UCSD-AML1 (cell line): ENCODE data around the gene UPB1.
"Not testable (repeated sequence)": the region's sequence is repeated elsewhere in the genome, so short reads cannot be mapped to it uniquely, and the experiment has no call there.

Source experiments
- DNase-seq: peaks from one replicate; lab custom pipeline; 2025; ENCODE audit not compliant: unreplicated experiment; lab: John Stamatoyannopoulos, UW

The UPB1 gene

DNA sequence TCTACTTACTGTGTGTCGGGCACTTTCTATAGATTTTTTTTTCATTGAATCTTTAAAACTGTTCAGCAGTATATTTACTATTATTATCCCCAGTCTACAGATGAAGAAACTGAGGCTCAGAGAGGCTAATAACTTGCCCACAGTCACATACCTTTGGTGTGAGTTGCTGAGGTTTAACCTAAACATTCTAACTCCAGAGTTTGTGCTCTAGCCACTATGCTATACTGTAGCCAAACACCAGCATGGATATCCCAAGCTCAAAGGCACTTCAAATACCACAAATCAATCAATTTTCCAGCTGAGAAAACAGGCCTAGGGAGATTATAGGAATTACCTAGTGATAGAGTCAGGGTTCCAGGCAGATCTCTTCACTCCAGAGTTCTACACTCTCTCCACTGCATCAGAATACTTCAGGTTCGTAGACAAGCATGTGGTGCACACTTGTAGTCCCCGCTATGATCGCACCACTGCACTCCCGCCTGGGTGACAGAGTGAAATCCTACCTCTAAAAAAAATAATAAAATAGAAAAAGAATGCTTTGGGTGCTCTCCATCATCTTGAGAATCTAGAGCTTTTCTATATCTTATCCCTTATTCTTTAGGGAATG, 20.4 kb upstream of the UPB1 start:
- no peak for DNase-seq

GRCh38 chr22:24481641-24482040, 13.5 kb upstream of the UPB1 start:
- DNase-seq = no peak

DNA sequence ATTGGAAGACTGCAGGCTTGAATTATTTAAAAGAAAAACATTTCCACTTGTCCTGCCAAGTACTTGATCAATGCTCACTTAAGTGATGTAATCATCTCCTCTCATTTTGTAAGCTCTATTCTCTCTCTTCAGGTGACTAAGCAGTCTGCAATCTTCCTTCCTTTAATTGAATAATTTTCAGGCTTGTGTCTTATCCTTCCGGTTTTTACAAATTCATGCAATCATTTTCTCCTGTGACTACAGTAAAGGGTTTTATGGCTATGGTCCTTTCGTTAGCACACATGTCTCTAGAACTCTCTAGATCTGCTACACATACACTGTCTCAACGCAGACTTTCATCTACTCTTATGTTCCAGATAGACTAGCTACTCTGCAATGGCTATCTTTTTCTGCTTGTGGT, 12.6 kb upstream of the UPB1 start:
- DNase-seq = no peak

DNA sequence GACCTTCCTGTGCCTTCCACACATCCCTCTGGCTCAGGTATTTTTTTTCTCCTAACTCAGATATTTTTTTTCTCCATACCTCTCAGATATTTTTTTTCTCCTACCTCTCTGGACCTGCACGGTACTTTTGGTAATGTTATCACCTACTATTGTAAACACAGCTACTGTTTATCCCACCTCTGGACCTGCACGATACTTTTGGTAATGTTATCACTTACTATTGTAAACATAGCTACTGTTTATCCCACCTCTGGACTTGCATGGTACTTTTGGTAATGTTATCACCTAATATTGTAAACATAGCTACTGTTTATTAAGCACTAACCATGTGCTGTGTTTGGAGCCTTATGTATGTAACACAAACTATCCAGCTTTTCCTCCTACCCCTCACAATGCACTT, 12.1 kb upstream of the UPB1 start:
- no peak for DNase-seq

DNA sequence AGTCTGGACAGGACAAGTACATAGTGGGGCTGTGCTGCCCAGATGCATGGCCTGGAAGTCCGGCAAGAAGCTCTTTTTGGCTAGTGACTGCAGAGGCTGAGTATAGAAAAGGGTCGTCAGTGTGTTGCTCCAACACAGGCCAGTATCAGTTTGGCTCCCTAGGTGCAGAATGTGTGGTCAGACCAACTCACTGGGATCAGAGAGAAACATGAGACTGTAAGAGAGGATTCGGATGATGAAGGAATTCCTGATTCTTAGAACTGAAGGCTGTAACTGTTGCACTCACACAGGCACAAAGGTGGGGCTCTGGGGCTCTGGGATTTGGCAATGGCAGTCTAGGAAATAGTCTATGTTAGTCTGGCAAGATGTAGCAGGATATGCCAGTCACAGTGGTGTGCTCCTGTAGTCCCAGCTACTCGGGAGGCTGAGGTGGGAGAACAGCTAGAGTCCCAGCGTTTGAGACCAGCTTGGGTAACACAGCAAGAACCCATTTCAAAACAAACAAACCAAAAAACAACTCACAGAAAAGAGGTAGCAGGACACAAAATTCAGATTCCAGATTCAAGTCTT, 11.1 kb upstream of the UPB1 start:
- no peak for DNase-seq

- DNase-seq = no peak
Observed at GRCh38 chr22:24485170-24485569, 10.0 kb upstream of the UPB1 start.

GRCh38 chr22:24485608-24486007, 9.5 kb upstream of the UPB1 start:
- no peak for DNase-seq

GRCh38 chr22:24486501-24486921, 8.6 kb upstream of the UPB1 start:
- DNase-seq = no peak

DNA sequence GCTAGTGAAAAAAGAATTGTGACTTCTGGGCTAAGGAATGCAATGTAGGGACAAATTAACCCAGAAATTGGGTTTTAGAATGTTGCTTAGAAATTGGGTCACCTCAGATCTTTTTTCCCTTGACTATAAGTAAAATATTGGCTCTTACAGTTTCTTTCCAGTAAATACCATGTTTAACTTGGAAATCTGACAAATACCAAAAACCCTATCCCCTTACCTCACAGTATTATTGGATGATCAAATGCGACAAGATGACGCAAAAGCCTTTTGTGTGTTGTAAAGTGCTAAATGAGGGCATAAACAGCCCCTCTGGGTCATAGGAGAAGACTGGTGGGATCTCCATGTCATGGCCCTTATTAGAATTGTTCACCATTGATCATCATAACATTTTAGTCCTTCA, 6.1 kb upstream of the UPB1 start:
- DNase-seq = no peak

GRCh38 chr22:24489434-24489833, 5.7 kb upstream of the UPB1 start:
- DNase-seq = not testable (repeated sequence)

DNA sequence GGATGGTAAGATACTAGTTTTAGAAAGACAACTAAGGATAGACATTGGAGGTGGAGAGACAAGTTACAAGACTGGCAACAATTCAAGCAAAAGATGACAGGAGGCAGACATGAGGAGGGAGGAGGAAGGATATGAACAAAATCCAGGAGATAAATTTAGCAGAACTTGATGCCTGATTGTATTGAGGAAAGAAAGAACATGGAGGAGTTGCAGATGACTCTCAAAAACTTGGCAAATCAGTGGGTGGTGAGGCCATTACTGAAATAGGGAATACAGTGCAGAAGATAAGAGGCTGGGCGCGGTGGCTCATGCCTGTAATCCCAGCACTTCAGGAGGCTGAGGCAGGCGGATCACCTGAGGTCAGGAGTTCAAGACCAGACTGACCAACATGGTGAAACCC, 2.7 kb upstream of the UPB1 start:
- DNase-seq = no peak

DNA sequence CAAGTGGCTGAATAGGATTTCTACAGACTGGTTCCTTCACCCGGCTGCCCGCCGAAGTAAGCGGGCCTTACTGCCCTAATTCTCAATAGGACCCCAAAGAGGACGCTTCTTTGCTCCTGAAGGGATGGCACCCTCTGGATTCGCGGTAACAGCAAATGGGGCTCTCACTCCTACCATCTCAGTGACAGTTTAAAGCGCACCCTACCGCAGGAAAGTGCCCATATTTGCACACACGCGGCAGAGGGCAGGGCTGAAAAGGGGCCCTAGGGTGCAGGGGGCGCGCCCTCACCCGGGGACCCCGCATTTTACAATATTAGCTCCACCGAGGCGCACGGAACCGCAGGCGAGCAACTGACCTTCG, 985 bp upstream of the UPB1 start:
- no peak for DNase-seq

DNA sequence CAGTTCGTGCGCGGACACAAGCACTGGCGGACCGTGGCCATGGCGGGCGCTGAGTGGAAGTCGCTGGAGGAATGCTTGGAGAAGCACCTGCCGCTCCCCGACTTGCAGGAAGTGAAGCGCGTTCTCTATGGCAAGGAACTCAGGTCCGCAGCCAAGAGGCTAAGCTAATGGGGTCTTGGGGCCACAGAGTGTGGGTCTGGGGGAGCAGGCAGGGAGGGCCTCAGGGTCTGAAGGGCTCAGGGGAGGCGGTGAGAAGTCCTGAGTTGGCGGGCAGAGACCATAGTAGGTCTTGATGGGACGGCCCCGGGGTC, 188 bp downstream of the UPB1 start:
- DNase-seq = no peak

DNA sequence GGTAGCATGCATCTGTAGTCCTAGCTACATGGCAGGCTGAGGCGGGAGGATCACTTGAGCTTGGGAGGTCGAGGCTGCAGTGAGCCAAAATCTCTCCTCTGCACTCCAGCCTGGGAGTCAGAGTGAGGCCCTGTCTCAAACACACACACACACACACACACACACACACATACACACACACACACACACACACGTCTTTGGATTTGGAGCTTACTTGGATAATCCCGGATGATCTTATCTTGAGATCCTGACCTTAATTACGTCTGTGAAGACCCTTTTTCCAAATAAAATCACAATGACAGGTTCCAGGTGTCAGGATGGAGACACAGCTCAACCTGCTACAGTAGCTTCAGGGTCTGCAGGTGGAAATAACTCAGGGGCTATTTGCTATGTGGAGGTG, 1.1 kb downstream of the UPB1 start:
- DNase-seq = no peak

GRCh38 chr22:24496661-24497060, 1.5 kb downstream of the UPB1 start:
- DNase-seq = no peak

DNA sequence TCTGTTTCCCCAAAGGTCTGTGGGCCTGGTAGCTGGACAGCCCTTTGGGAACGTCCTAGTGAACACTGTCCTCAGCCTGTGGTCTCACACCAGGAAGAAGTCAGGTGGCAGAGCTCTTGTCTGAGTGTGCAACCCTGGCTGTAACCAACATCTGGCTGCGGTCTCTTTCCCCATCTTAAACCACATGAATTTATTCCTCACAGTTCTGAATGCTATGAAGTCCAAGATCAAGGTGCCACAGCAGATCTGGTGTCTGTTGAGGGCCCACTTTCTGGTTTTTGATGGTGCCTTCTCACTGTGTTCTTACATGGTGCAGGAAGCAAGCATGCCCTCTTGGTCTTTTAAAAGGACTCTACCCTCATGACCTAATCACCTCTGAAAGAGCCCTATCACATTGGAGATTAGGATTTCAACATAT, 2.7 kb downstream of the UPB1 start:
- DNase-seq = no peak

DNA sequence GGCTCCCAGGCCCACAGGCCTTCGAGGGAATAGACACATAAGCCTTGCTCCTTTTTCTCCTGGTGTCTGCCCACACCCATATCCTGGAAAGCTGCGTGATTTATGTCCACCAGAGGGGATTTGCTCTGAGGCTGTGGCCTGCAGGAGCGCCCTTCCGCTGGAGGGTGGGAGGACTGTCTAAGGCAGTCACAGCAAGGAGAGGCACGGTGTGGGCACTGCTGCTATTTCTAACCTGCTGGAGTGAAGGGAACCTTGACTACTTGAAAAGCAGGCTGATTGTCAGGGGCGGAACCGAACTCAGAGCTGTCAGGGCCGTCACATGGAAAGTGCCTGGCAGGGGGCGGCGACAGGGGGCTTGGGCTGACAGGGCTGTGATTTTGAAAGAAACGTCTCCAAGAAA, 3.7 kb downstream of the UPB1 start:
- DNase-seq = no peak

DNA sequence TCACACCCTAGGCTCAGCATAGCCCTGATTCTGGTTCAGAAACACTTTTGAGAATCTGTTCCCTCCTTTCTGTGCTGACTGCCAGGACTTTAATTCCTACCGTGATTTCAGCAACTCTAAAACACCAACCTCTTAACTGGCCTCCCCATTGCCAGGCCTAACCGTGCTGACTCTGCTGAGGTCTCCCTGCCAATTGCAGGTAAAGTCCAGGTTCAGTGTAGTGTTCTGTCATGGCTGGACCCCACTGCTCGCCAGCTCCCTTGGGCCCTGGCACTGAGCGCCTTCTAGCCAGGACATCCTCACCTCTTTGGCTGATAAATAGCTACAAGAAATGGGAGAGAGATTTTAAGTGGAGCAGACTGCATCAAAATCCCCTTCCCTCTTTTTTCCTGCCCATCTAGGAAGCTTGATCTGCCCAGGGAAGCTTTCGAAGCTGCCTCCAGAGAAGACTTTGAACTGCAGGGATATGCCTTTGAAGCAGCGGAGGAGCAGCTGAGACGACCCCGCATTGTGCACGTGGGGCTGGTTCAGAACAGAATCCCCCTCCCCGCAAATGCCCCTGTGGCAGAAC, 4.7 kb downstream of the UPB1 start:
- no peak for DNase-seq

GRCh38 chr22:24500277-24500820, 5.2 kb downstream of the UPB1 start:
- DNase-seq = no peak

GRCh38 chr22:24501301-24502005, 6.3 kb downstream of the UPB1 start:
- DNase-seq = no peak

DNA sequence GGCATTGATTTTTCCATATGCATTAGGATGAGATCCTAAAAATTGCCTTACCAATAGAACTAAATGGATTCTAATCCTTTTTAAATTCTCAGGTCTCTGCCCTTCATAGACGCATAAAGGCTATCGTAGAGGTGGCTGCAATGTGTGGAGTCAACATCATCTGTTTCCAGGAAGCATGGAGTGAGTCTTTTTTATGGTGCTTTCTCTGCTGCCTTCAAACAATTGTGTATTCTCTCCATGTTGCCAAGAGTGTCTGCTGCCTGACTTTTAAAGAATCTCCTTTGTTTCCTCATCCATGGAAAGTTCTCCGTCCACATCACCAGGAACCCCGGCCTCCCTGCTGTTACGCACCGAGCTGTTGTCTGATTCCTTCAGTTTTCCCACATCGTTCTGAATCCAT, 6.9 kb downstream of the UPB1 start:
- no peak for DNase-seq

DNA sequence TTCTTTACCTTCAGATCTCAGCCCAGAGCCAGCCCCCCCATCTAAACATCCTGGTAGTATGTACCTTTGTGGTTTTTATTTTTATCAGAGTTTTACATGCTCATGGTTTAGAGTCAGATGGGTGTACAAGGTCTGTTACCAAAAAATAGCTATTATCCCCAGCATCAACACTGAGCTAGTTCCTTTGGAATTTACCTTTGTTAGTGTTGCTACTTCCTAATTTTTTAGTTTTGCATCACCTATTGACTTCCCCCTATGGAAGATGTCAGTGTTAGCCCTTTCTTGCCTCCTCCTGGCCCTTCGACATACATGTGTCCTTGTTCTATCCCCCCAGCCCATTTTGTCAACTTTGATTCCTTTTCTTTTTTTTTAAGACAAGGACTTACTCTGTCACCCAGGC, 7.4 kb downstream of the UPB1 start:
- no peak for DNase-seq
